Stimulated activated CD4-positive, alpha-beta T cell treated with anti-CD3 and anti-CD28 coated beads, Interleukin-15, amount 100 ng/mL, for 1 hour (primary cell): ENCODE data around the gene COQ8B.

Experiments used
- DNase-seq, 2 donors: peaks; one replicate each; pipeline ENCODE4 v3.0.0-alpha.2; 2020; ENCODE audit warnings: low read depth in 1 of 2, low spot score in 1 of 2

COQ8B gene

DNA sequence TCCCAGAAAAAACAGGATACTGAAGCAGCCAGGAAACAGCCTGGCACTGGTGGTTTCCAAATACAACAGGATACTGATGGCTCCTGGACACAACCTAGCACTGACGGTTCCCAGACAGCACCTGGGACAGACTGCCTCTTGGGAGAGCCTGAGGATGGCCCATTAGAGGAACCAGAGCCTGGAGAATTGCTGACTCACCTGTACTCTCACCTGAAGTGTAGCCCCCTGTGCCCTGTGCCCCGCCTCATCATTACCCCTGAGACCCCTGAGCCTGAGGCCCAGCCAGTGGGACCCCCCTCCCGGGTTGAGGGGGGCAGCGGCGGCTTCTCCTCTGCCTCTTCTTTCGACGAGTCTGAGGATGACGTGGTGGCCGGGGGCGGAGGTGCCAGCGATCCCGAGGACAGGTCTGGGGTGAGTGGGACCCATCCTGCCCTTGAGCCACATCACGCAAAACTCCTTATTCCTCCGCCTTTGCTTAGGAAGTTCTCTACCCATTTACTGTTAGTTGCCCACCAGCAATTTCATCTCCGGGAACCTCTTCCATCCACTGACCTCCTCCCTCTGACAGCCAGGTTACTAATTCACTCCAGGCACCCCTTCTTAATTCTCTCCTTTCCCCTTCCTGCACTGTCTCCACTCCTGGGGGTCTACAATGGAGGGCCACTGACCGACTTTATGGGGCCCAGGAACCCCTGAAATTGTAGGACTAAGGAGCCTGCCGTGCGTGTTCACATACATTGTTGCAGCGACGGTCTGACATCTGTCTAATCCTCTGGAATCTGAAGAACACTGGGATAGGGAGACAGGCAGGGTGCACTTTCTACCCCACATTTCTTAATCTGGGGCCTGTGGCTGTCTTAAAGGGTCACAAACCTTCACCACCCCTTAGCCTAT, 1.4 kb upstream of the COQ8B start:
- DNase-seq, result no peak

DNA sequence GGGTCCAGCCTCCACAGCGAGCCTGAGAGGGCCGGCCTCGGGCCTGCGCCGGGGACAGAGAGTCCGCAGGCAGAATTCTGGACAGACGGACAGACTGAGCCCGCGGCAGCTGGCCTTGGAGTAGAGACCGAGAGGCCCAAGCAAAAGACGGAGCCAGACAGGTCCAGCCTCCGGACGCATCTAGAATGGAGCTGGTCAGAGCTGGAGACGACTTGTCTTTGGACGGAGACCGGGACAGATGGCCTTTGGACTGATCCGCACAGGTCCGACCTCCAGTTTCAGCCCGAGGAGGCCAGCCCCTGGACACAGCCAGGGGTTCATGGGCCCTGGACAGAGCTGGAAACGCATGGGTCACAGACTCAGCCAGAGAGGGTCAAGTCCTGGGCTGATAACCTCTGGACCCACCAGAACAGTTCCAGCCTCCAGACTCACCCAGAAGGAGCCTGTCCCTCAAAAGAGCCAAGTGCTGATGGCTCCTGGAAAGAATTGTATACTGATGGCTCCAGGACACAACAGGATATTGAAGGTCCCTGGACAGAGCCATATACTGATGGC, 716 bp upstream of the COQ8B start:
- no peak for DNase-seq

DNA sequence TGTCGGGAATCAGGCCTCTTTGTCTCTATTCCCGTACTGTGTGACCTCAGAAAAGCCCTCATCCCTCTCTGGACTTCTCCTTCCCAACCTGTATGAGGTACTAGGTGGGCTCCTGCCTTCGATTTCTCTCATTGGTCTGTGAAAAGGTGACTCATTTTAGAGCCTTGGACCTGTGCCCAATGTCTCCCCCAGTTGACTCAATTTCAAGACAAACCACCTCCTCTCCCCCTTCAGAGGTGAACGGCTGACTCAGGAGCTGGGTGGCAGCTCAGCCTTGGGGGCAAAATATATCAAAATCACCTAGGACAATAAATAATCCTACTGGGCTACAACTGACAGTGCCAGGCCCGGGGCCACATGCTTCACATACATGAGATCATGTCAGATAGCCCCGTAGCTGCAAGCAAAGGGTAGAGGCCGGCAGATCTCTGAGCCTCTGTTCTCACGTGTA, 630 bp downstream of the COQ8B start:
- DNase-seq, result peak; percentile 37 to 40

DNA sequence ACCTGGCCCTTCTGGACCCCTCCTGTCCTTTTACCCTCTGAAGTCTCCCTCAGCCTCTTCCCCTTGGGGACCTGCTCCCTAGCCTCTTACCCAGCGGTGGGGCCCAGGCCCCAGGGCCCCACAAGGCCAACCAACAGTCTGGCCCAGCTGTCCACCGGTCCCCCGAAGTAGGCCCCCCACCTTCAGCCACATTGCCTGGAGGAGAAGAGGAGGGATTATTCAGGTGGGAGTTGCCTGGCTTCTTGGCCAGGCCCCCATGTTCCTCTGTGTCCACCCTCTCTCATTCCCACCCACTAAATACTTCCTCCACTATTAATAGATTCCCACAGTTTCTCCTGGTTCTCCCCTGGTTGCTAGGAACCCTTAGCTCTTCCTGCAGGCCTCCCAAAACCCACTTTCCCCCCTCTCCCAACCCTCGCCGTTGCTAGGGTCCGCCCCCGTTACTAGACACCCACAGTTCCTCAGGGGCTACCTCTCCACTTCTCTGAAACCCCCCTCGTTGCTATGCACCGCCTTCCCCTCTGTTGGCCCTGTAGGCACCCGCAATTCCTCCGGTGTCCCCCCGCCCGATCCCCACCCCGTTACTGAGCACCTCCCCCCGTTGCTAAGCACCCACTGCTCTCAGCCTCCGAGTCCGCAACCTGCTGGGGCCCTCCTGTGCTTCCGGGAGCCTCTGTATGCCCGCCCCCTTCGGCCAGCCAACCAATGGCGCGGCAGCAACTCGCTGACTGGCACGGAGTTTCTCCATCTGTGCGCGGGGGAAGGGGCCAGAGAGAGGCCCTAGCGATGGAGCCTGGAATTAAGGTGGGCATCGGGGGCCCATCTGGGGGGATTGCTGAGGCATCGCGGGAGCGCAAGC, 2.0 kb downstream of the COQ8B start:
- DNase-seq, result peak; percentile 80 to 88

DNA sequence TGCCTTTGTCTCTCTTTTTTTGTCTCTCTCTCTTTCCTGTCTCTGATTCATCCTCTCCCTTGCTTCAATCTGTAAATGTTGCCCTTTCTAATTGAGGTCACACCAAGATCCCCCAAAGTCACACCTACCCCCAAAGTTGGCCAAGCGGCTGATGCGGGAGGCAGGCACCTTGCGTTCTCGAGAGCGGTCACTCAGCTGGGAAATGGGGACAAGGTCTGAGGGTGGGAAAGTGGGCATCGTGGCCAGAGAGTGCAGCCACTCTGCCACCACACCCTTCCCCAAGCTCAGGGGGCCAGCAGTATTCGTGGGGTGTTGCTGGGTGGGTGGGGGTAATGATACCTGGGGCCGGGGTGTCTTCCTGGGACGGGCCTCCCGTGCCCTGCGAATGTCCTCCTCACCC, 2.7 kb downstream of the COQ8B start:
- no peak for DNase-seq

DNA sequence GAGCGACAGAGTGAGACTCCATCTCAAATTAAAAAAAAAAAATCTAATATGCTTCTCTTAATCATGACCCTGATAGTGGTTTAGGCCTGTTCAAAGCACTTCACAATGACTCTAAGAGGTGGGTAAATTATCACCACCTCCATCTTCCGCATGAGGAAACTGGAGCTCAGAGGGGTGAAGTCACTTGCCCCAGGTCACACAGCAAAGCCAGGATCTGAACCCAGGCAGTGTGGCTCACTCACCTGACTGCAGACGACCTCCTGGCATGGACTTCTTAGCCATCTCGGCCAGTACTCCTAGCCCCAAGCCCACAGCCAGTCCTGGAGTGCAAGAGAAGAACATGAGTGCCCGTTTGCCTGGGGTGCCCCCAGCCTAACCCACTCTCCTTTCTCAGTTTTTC, 6.9 kb downstream of the COQ8B start:
- DNase-seq, result no peak

DNA sequence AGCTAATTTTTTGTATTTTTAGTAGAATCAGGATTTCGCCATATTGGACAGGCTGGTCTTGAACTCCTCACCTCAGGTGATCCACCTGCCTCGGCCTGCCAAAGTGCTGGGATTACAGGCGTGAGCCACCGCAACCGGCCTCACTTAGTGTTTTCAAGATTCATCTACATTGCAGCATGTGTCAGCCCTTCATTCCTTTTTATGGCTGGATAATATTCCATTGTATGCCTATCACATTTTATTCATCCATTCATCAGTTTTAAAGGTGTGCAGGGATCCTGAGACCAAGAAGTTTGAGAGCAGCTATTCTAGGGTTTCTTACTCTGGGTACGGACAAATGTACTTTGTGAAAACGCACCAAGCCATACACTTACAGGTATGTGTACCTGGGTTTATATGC, 9.1 kb downstream of the COQ8B start:
- no peak for DNase-seq

DNA sequence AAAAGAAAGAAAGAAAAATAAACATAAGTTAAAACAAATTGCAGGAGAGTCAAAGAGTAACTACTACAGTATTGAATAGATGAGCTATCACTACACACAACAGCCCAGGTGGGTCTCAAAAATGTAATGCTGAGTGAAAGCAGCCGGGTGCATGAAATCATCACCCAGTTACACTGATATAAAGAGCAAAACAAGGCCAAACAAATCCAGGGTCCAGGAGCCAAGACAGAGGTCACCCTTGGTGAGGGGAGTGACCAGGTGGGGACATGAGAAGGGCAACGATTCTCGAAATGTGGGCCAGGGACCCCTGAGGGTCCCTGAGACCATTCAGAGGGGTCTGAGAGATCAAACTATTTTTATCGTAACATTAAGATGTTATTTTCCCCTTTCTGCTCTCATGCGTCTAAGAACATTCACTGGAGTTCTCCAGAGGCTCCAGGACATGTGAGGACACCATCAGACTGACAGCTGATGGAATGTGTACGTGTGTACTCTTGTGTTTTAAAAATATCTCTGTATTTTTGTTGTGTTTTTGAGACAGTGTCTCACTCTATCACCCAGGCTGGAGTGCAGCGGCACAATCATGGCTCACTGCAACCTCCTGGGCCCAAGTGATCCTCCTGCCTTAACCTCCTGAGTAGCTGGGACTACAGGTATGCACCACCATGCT, 10.6 kb downstream of the COQ8B start:
- no peak for DNase-seq

DNA sequence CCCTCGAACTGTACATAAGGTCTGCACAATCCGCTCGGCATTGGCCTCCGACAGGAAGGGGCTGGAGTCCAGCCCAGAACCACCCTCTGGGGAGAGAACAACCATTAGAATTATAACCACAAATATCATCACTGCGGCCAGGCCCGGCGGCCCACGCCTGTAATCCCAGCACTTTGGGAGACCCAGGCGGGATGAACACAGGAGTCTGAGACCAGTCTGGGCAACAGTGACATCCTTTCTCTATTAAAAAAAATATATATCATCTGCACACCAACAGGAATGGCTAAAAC, 11.4 kb downstream of the COQ8B start:
- DNase-seq, result no peak

DNA sequence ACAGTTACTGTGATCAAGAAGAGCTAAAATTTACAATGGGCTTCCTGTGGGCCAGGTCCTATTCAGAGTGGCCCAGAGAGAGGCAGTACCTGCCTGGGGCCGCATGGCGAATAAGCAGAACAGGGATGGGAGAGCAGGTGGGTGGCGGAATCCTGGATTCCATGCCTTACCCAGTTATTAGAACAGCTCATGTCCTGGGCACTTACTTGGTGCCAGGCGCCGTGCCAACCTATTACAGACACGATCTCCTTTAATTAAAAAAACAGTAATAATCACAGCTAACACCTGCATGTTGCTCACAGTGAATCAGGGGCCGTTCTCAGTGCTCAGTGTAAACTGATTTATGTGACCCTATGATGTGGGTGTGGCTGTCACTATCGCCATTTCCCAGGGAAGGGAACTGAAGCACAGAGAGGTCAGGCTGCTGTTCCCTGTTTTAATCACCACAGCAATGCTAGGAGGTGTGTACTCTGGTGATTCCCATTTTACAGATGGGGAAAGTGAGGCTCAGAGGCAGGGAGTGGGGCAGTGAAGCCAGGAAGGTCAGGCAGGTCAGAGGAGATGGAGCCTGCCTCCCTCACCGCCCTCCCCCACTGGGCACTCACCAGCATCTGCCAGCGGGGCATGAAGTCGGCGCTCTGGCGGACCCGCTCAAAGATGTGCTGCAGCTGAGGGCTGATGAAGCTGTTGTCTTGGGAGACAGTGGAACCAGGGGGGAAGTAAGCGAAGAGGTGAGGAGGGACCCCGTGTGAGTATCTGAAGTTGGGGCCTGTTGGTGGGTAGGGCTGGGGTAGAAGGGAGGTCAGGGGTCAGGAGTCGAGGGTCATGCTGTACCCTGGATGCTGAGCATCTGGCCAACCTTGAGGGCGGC, 12.0 kb downstream of the COQ8B start:
- DNase-seq, result no peak

DNA sequence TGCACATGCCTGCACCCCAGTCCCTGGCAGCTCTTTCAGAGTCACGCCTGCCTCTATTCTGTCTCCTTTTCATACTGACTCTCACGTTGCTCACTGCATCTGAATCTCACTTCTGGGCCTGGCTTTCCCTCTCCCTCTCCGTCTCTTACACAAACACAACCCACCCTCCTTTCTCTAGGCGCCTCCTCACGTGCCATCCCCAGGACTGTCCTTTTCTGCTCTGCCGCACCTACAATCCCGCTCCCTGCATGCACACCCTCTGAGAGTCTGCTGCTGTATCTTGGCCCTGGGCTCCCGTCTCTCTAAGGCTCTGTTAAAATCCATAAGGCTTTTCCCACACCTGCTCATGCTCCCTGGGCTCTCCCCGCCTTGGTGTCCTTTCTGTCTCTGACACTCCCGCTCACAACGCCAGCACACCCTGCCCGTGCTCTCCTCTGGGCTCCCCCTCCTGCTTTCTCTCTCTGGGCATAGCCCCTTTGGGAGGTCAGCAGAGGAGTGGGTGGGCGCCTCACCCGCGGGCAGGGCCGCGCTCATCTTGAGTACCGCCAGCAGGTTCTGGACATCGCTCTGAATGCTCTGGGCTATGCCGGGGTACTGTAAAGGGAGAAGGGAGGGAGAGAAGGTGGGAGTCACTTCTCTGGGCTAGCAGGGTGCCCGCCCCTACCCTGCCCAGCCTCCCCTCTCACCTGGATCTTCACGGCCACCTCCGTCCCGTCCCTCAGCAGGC, 13.5 kb downstream of the COQ8B start:
- no peak for DNase-seq

DNA sequence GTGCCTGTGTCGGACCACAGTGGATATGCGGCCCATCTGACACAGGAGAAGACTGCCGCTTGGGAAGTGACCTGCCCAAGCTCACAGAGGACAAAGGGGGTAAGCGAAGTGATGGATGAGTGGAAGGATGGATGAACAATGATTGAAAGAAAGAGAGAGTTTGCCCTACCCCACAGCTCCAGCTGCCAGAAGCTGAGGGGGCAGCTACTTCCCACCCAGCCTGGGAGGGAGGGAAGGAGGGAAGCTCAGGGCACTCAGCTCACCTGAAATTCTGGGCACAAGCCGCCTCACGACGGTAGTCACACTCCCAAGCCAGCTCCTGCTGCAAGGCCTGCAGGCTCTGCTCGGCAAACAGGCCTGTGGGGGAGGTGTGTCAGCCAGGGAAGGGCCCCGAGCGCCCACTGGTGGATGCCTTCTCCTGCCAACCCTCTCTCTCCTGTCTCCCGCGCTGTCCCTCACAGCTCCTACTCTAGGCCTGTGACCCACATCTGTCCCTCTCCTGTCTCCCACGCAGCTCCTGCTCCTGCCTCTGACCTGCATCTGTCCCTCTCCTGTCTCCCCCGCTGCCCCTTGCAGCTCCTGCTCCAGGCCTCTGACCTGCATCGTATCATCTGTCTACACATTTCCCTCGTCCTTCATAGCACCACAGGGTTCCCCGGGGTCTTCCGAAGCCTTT, 14.2 kb downstream of the COQ8B start:
- no peak for DNase-seq

DNA sequence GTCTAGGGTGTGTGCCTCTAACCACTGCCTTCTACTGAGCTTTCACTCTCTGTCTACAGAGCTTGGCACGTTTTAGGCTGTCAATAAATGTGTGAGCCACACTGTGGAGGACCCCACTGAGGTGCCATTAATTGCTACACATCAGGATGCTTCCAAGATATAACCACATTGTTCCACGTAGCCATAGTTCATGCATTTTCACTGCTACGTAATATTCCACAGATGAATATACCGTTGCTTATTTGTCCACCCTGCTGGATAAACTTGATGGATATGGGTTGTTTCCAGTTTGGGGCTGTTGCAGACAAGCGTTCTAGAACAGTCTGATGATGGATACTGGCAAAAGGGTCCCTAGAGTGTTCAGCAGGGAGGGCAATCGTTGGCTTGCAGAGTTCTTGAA, 14.9 kb downstream of the COQ8B start:
- DNase-seq, result no peak

DNA sequence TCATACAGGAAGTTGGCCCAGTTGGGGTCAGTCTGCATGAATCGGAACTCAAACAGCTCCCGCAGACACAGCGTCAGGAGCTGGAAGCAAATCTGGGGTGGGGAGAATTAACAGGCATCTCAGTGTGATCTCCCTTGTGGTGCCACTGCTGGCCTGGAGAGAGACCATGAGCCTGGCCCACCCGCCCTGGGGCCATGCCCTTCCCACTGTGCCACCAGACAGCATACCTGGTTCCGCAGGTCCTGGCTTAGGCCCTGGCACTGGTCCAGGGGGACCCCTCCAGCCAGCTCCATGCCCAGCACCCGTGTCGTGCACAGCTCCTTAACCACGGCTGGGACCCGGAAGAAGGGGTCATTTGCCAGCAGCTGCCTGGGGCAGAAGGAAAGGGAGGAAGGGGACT, 16.6 kb downstream of the COQ8B start:
- DNase-seq, result no peak

DNA sequence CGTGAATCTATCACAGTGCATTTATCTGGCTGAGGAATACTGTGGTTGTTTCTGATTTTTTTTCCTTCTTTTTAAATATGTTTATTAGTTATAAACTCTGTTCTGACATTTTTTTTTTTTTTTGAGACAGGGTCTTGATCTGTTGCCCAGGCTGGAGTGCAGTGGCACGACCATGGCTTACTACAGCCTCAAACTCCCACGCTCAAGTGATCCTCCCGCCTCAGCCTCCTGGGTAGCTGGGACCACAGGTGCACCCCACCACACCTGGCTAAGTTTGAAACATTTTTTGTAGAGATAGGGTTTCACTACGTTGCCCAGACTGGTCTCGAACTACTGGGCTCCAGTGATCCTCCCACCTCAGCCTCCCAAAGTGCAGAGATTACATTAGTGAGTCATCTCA, 19.7 kb downstream of the COQ8B start:
- no peak for DNase-seq

DNA sequence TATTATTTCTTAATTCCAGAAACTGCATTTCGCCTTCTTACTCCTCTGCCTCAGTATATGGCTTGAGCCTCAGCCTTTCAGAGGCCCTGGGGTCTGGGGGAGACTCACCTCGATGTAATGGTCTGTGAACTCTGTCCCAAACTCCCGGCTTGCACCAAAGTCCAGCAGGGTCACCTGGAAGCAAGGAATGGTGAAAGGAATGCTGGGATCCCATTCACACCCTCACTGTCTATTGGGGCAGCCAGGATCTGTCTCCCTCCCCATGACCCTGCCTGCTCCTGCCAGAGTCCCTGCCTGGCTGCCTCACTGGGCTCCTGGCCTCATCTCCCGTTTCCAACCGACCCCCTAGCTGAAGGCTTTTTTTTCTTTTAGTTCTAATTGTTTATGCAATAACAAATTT, 20.8 kb downstream of the COQ8B start:
- no peak for DNase-seq

DNA sequence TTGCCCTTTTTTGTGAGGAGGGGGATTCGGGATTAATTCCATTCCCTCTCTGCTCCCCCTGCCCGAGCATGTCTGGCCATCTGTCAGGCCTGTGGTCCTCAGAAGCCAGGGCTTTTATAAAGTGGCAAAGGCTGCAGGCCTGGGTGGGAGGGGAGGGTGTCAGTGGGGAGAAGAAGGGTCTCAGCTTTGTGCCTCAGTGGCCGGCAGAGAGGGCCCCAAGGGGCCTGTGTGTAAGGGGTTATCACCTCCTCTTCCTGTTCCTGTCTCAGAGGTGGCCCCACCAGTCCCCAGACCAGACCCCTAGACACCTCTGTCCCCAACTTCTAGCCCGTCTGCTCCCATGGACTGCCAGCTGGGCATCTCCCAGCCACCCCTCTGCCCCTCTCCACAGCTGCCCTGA, 22.8 kb downstream of the COQ8B start:
- DNase-seq, result no peak

DNA sequence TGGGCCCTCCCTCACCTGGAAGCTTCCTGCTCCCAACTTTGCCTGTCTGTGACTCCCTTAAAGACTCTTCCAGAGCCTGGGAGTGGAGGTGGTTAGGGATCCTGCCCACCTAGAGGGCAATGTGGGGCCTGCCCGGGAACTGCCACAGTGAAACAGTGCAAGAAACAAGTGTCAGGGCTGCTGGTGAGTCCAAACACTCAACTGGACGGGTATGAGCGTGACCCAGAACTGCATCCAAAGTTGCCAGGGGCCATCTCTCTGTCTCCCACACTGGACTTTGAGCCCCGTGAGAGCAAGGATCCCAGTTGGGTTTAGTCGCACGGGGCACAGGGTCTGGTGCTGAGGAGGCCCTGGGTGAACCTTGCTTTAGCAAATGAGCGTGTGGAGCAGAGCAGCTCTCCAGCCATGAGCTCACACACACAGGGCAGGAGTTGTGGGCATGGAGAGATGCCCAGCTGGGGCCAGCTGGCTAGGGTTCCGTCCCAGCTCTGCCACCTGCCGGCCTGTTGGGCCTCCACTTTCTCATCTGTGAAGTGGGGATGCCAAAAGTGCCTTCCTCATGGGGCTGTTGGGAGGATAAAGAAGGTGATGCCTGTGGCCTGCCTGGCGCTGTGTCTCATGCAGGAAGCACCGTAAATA, 23.4 kb downstream of the COQ8B start:
- no peak for DNase-seq

DNA sequence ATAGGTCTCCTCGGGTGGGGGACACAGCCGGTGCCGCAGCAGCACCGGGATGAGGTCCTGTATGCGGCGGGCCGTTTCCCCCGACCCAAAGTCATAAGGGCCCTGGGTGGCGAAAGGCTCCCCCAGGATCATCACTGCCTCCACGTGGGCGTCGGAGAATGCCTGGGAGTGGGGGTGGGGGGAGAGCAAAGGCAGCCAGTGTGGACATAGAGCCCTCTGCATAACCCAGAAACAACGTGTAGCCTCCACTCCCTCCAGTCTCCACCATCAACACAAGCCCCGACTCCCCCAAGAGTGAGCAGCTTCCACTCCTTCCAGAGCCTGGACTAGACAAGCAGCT, 24.5 kb downstream of the COQ8B start:
- no peak for DNase-seq
